Right forelimb (tissue), 1 donor: ENCODE data around the gene KLRC4.
"Not testable (repeated sequence)": the region's sequence is repeated elsewhere in the genome, so short reads cannot be mapped to it uniquely, and the experiment has no call there.

Experiments used
- DNase-seq: peaks from one replicate; pipeline ENCODE4 v3.0.0-alpha.2; 2018

The KLRC4 gene

GRCh38 chr12:10396176-10396575 is 13.4 kb downstream of the KLRC4 start:
- not testable (repeated sequence) for DNase-seq

- DNase-seq = no peak
Measured at GRCh38 chr12:10395390-10395998, 14.1 kb downstream of the KLRC4 start.

- not testable (repeated sequence) for DNase-seq
Measured at GRCh38 chr12:10394531-10395152, 14.9 kb downstream of the KLRC4 start.

- DNase-seq = no peak
Measured at GRCh38 chr12:10393291-10393690, 16.3 kb downstream of the KLRC4 start.

- DNase-seq = no peak
Measured at GRCh38 chr12:10392394-10392930, 17.1 kb downstream of the KLRC4 start.

- DNase-seq = not testable (repeated sequence)
Measured at GRCh38 chr12:10390991-10391390, 18.6 kb downstream of the KLRC4 start.

GRCh38 chr12:10389904-10390303 is 19.7 kb downstream of the KLRC4 start, which contains the start of gene KLRK1:
TSS of gene KLRK1 (minus strand) at chr12:10390041. CDS start at chr12:10388810, 1,231 bp downstream.
- no peak for DNase-seq

- no peak for DNase-seq
Measured at GRCh38 chr12:10388624-10389413, 20.7 kb downstream of the KLRC4 start.

GRCh38 chr12:10387498-10387897 is 22.1 kb downstream of the KLRC4 start:
- DNase-seq = not testable (repeated sequence)

- DNase-seq = no peak
Measured at GRCh38 chr12:10386857-10387256, 22.7 kb downstream of the KLRC4 start.

- DNase-seq = no peak
Measured at GRCh38 chr12:10385166-10385613, 24.4 kb downstream of the KLRC4 start.

GRCh38 chr12:10384191-10384590 is 25.4 kb downstream of the KLRC4 start:
- no peak for DNase-seq

- no peak for DNase-seq
Measured at GRCh38 chr12:10381928-10382628, 27.5 kb downstream of the KLRC4 start.

- not testable (repeated sequence) for DNase-seq
Measured at GRCh38 chr12:10378737-10379136, 30.8 kb downstream of the KLRC4 start.

GRCh38 chr12:10374624-10375018 is 34.9 kb downstream of the KLRC4 start:
- no peak for DNase-seq

- no peak for DNase-seq
Measured at GRCh38 chr12:10372559-10372958, 37.0 kb downstream of the KLRC4 start.

- not testable (repeated sequence) for DNase-seq
Measured at GRCh38 chr12:10371893-10372535, 37.5 kb downstream of the KLRC4 start.

GRCh38 chr12:10369557-10370415 is 39.8 kb downstream of the KLRC4 start:
- DNase-seq = no peak

- DNase-seq = no peak
Measured at GRCh38 chr12:10368206-10369171, 41.1 kb downstream of the KLRC4 start.

GRCh38 chr12:10367714-10368113 is 41.8 kb downstream of the KLRC4 start:
- not testable (repeated sequence) for DNase-seq
